Right lobe of liver (tissue), 6 donors: ENCODE measurements around the gene MAP1LC3C. TPM values are rescaled to one million over a fixed set of nuclear protein-coding genes. Genes with fewer than 3 reads are reported as not detected.

Experiments
- ATAC-seq, 4 donors: fragments of 200-7000 bp; cut with Tn5 transposase; one replicate each; pipeline ENCODE4 v1.9.1; 2020; ENCODE audit warnings: mild to moderate bottlenecking in 4 of 4, moderate library complexity in 4 of 4
- DNase-seq, 3 donors: peaks; one replicate each; pipeline ENCODE4 v3.0.0-alpha.2; 2020
- H3K27ac ChIP-seq, 3 donors: fragments of 200-600 bp; one replicate each; pipeline ENCODE4 v1.8.0; 2022
- H3K27me3 ChIP-seq, 2 donors: fragments of 200-600 bp; one replicate each; pipeline ENCODE4 v1.8.0; 2022
- H3K36me3 ChIP-seq, 4 donors: fragments of 200-600 bp; sonication (generic) in 1 of 4; one replicate each; pipeline versions ENCODE4 v1.5.1 to v1.8.0; 2017 to 2022; ENCODE audit warnings: control low read depth in 1 of 4
- H3K4me1 ChIP-seq, 4 donors: fragments of 200-600 bp; sonication (generic) in 1 of 4; one replicate each; pipeline versions ENCODE4 v1.5.1 to v1.8.0; 2017 to 2022; ENCODE audit warnings: control low read depth in 1 of 4
- H3K4me3 ChIP-seq, 3 donors: fragments of 200-600 bp; one replicate each; pipeline ENCODE4 v1.8.0; 2022
- H3K9me3 ChIP-seq, 4 donors: fragments of 200-600 bp; sonication (generic) in 1 of 4; one replicate each; pipeline versions ENCODE4 v1.5.1 to v1.8.0; 2017 to 2022; ENCODE audit warnings: control low read depth in 1 of 4
- CTCF ChIP-seq, 4 donors: fragments of 200-600 bp in 3 of 4; fragments of 450-650 bp in 1 of 4; IDR thresholded peaks; one replicate each; pipeline versions ENCODE4 v1.5.1 to v1.8.0; 2016 to 2022; ENCODE audit warnings: antibody characterized with exemption in 4 of 4, mild to moderate bottlenecking in 2 of 4
- POLR2A ChIP-seq: fragments of 450-650 bp; IDR thresholded peaks from one replicate; pipeline ENCODE4 v1.6.1; 2017; ENCODE audit warnings: antibody characterized with exemption, mild to moderate bottlenecking
- WGBS: methylation state at CpG from one replicate; pipeline ENCODE4 v1.1.6; 2018; ENCODE audit warnings: low coverage, low lambda C conversion rate; ENCODE audit not compliant: insufficient coverage; ENCODE audit errors: missing lambda C conversion rate; 5-methylcytosine and 5-hydroxymethylcytosine counted together
- intact Hi-C, 2 donors: fragments of 100-400 bp; cut with DNase I; formaldehyde crosslinking; loops; one replicate each; pipeline versions ENCODE4 v1.11.2 to v1.14.1; 2022
- total RNA-seq, 6 experiments: library from RNA; depleted of rRNA in 2 of 6; stranded (reverse); fragments of >200 nt in 2 of 6; fragmentation: NEBNext Ultra II Directional in 3 of 6; extraction: Animal tissue kit (Norgen Biotek cat#: 25700) in 3 of 6; gene quantifications; one replicate each; pipeline versions ENCODE4 v1.1.0 to v1.2.4, GENCODE V29; 2016 to 2023
- donor health status: DM: no; HTN: yes; CAD: no.
- donor health status: DM: no; HTN: no; CAD: no.
- donor health status: DM: no; HTN: no; CAD: no.
- donor health status: DM: no; HTN: yes; CAD: no.
- donor health status: DM: no; HTN: yes; CAD: no.

MAP1LC3C gene
- total RNA-seq, 6 experiments from 2014 or later: 0.24 to 0.31 TPM; not detected in 4

GRCh38 chr1:241979071-241979470 lies 19.8 kb downstream of the MAP1LC3C start:
- no peak overlapping the region for H3K4me3 ChIP-seq
- no peaks in the 10 kb centered on the region for H3K27me3 ChIP-seq
- H3K36me3 ChIP-seq: no peaks in the 10 kb centered on the region
- intact Hi-C loops: no loop called here
- DNase-seq: no peak
- no CpG with 5 or more reads among the region's 18 CpGs for WGBS
- no peak for ATAC-seq
- no peaks in the 10 kb centered on the region for H3K9me3 ChIP-seq
- TF ChIP-seq POLR2A (no peak), CTCF (IDR thresholded peaks at IDR 0.05) (no peak)
- no peak overlapping the region for H3K27ac ChIP-seq
- no peaks in the 10 kb centered on the region for H3K4me1 ChIP-seq

- intact Hi-C loops: no loop called here
- H3K36me3 ChIP-seq: no peaks in the 10 kb centered on the region
- H3K9me3 ChIP-seq: no peaks in the 10 kb centered on the region
- no peak overlapping the region for H3K4me3 ChIP-seq
- DNase-seq: no peak
- no peaks in the 10 kb centered on the region for H3K27me3 ChIP-seq
- TF ChIP-seq POLR2A: no peak
- no peak for TF ChIP-seq CTCF (IDR thresholded peaks at IDR 0.05)
- no peak for ATAC-seq
- 61% methylated on average over 6 of the region's 6 CpGs for WGBS
- H3K27ac ChIP-seq: no peak overlapping the region
- H3K4me1 ChIP-seq: no peaks in the 10 kb centered on the region
Measured at GRCh38 chr1:241976229-241976628, 22.7 kb downstream of the MAP1LC3C start.

- Histone ChIP-seq H3K36me3 (no peaks in the 10 kb centered on the region), H3K27me3 (no peaks in the 10 kb centered on the region), H3K4me3 (no peak overlapping the region), H3K27ac (no peak overlapping the region), H3K9me3 (no peaks in the 10 kb centered on the region), H3K4me1 (no peaks in the 10 kb centered on the region)
- DNase-seq (no peak), ATAC-seq (no peak)
- WGBS: 58% methylated on average over 6 of the region's 6 CpGs
- intact Hi-C loops: no loop called here
- TF ChIP-seq POLR2A (no peak), CTCF (IDR thresholded peaks at IDR 0.05) (no peak)
Measured at GRCh38 chr1:241972703-241973369, 26.1 kb downstream of the MAP1LC3C start.

GRCh38 chr1:241968611-241969010 lies 30.3 kb downstream of the MAP1LC3C start:
- Histone ChIP-seq H3K27ac (no peak overlapping the region), H3K4me3 (no peak overlapping the region), H3K27me3 (no peaks in the 10 kb centered on the region), H3K36me3 (no peaks in the 10 kb centered on the region), H3K9me3 (no peaks in the 10 kb centered on the region), H3K4me1 (no peaks in the 10 kb centered on the region)
- ATAC-seq (no peak), DNase-seq (no peak)
- 43% methylated on average over 4 of the region's 4 CpGs for WGBS
- TF ChIP-seq POLR2A (no peak), CTCF (IDR thresholded peaks at IDR 0.05) (no peak)
- intact Hi-C loops: no loop called here
